SK-N-SH (cell line): ENCODE measurements around the gene GOLGA6L1.
"Not testable (repeated sequence)": the region's sequence is repeated elsewhere in the genome, so short reads cannot be mapped to it uniquely, and the experiment has no call there.

ENCODE experiments used
- EP300 ChIP-seq, 2 experiments: IDR thresholded peaks; 2 replicates each; pipeline versions ENCODE4 v1.4.0 to v1.6.1; 2012; ENCODE audit warnings: borderline replicate concordance in 1 of 2, low read depth in 1 of 2, low read length in 1 of 2
- EZH2phosphoT487 ChIP-seq: fragments of 200-600 bp; sonication (generic); IDR thresholded peaks from 2 replicates; pipeline ENCODE4 v1.6.1; 2017; ENCODE audit warnings: low read depth, mixed run types, mild to moderate bottlenecking, antibody characterized with exemption, moderate library complexity, borderline replicate concordance
- GABPA ChIP-seq: IDR thresholded peaks from 2 replicates; pipeline ENCODE4 v1.4.0; 2012; ENCODE audit warnings: low read depth, mild to moderate bottlenecking
- GATA2 ChIP-seq: sonication (generic); formaldehyde crosslinking; IDR thresholded peaks from 2 replicates; pipeline ENCODE4 v1.5.0; 2020; ENCODE audit warnings: mild to moderate bottlenecking, missing genetic modification reagents
- IRF3 ChIP-seq: fragments of 150-350 bp; IDR thresholded peaks from 2 replicates; pipeline ENCODE4 v1.6.1; 2016; ENCODE audit warnings: mild to moderate bottlenecking, low read depth, low read length
- RAD21 ChIP-seq: IDR thresholded peaks from 2 replicates; pipeline ENCODE4 v1.6.1; 2012; ENCODE audit warnings: mild to moderate bottlenecking, low read length
- SIN3A ChIP-seq: IDR thresholded peaks from 2 replicates; pipeline ENCODE4 v1.6.1; 2012; ENCODE audit warnings: low read depth, mild to moderate bottlenecking, low read length, moderate library complexity, borderline replicate concordance
- TAF1 ChIP-seq: IDR thresholded peaks from 2 replicates; pipeline ENCODE4 v1.6.1; 2012; ENCODE audit warnings: low read depth, mild to moderate bottlenecking, low read length, moderate library complexity, borderline replicate concordance
- YY1 ChIP-seq: IDR thresholded peaks from 2 replicates; pipeline ENCODE4 v1.4.0; 2012; ENCODE audit warnings: low read depth, mild to moderate bottlenecking
- TF ChIP-seq, protein P1 (sequence below): fragments of 200-600 bp; sonication (generic); IDR thresholded peaks from 2 replicates; pipeline ENCODE4 v1.6.1; 2017; ENCODE audit warnings: antibody characterized with exemption, mild to moderate bottlenecking, moderate library complexity
- TF ChIP-seq, protein P2 (sequence below): IDR thresholded peaks from 2 replicates; pipeline ENCODE4 v1.4.0; 2012; ENCODE audit warnings: low read depth, borderline replicate concordance

GRCh38 chr15:23175606-23176005, 39.0 kb upstream of the GOLGA6L1 start:
- TF ChIP-seq, protein P1, sequence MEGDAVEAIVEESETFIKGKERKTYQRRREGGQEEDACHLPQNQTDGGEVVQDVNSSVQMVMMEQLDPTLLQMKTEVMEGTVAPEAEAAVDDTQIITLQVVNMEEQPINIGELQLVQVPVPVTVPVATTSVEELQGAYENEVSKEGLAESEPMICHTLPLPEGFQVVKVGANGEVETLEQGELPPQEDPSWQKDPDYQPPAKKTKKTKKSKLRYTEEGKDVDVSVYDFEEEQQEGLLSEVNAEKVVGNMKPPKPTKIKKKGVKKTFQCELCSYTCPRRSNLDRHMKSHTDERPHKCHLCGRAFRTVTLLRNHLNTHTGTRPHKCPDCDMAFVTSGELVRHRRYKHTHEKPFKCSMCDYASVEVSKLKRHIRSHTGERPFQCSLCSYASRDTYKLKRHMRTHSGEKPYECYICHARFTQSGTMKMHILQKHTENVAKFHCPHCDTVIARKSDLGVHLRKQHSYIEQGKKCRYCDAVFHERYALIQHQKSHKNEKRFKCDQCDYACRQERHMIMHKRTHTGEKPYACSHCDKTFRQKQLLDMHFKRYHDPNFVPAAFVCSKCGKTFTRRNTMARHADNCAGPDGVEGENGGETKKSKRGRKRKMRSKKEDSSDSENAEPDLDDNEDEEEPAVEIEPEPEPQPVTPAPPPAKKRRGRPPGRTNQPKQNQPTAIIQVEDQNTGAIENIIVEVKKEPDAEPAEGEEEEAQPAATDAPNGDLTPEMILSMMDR: not testable (repeated sequence)
- not testable (repeated sequence) for TF ChIP-seq SIN3A; TAF1; EZH2phosphoT487; EP300 (IDR thresholded peaks at IDR 0.05; ENCODE audit: borderline replicate concordance in 1 of 2, low read depth in 1 of 2, low read length in 1 of 2); IRF3; RAD21; GATA2; GABPA; YY1
- TF ChIP-seq, protein P2, sequence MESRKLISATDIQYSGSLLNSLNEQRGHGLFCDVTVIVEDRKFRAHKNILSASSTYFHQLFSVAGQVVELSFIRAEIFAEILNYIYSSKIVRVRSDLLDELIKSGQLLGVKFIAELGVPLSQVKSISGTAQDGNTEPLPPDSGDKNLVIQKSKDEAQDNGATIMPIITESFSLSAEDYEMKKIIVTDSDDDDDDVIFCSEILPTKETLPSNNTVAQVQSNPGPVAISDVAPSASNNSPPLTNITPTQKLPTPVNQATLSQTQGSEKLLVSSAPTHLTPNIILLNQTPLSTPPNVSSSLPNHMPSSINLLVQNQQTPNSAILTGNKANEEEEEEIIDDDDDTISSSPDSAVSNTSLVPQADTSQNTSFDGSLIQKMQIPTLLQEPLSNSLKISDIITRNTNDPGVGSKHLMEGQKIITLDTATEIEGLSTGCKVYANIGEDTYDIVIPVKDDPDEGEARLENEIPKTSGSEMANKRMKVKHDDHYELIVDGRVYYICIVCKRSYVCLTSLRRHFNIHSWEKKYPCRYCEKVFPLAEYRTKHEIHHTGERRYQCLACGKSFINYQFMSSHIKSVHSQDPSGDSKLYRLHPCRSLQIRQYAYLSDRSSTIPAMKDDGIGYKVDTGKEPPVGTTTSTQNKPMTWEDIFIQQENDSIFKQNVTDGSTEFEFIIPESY: not testable (repeated sequence)
